Panc1 (cell line): ENCODE results near the gene BNIP3. TPM values are rescaled to one million over a fixed set of nuclear protein-coding genes. Genes with fewer than 3 reads are reported as not detected.

Source experiments
- ATAC-seq: fragments of 200-7000 bp; cut with Tn5 transposase; 2 replicates; pipeline ENCODE4 v1.9.1; 2020; ENCODE audit warnings: mild to moderate bottlenecking, moderate library complexity
- BruUV-seq: library from RNA; stranded (reverse); fragments of 400-500 nt; replicated peaks from 2 replicates; lab custom pipeline; 2021; lab: Mats Ljungman, UMichigan
- CTCF ChIA-PET: fragments of 300-600 bp; sonication (Branson Sonifier 250); formaldehyde crosslinking; loops from one replicate; lab custom pipeline; 2022; ENCODE audit warnings: antibody characterized with exemption; lab: Charles Lee
- POLR2A ChIA-PET: fragments of 300-600 bp; sonication (Branson Sonifier 250); formaldehyde crosslinking; loops from one replicate; lab custom pipeline; 2022; ENCODE audit warnings: antibody characterized with exemption; lab: Charles Lee
- DNase-seq: peaks from one replicate; pipeline ENCODE4 v3.0.0-alpha.2; 2010; ENCODE audit warnings: low read depth, low spot score
- H3K27ac ChIP-seq: 2 replicates; pipeline ENCODE4 v1.5.1; 2011; ENCODE audit warnings: mild to moderate bottlenecking, low read length, inconsistent platforms
- H3K27me3 ChIP-seq: fragments of 200-500 bp; sonication (Bioruptor generic); 2 replicates; pipeline ENCODE4 v1.6.0; 2014; ENCODE audit warnings: low read length, inconsistent platforms; ENCODE audit not compliant: control insufficient read depth, insufficient read depth
- H3K36me3 ChIP-seq: fragments of 200-500 bp; sonication (Bioruptor generic); 2 replicates; pipeline ENCODE4 v1.5.1; 2014; ENCODE audit warnings: inconsistent platforms, mild to moderate bottlenecking, low read length, moderate library complexity; ENCODE audit not compliant: control insufficient read depth, insufficient read depth
- H3K4me1 ChIP-seq: 2 replicates; pipeline ENCODE4 v1.5.1; 2011; ENCODE audit warnings: inconsistent platforms, mild to moderate bottlenecking, low read length, moderate library complexity; ENCODE audit not compliant: control insufficient read depth, insufficient read depth
- H3K4me3 ChIP-seq, 2 experiments: 2 replicates each; pipeline ENCODE4 v1.5.1; 2011 to 2012; ENCODE audit warnings: low read depth in 2 of 2, low read length in 2 of 2, mild to moderate bottlenecking in 2 of 2, inconsistent platforms in 1 of 2, moderate library complexity in 1 of 2
- H3K9me3 ChIP-seq: fragments of 200-500 bp; sonication (Bioruptor generic); 2 replicates; pipeline ENCODE4 v1.5.1; 2014; ENCODE audit warnings: low read depth, mild to moderate bottlenecking, inconsistent platforms, low read length, moderate library complexity; ENCODE audit not compliant: control insufficient read depth, insufficient read depth
- POLR2AphosphoS5 ChIP-seq: IDR thresholded peaks from 2 replicates; pipeline ENCODE4 v1.6.1; 2012; ENCODE audit warnings: mild to moderate bottlenecking, low read depth, low read length, moderate library complexity
- SIN3A ChIP-seq: IDR thresholded peaks from 2 replicates; pipeline ENCODE4 v1.6.1; 2012; ENCODE audit warnings: low read depth, mild to moderate bottlenecking, low read length, moderate library complexity, borderline replicate concordance; ENCODE audit not compliant: insufficient read depth
- TCF7L2 ChIP-seq: IDR thresholded peaks from 2 replicates; pipeline ENCODE4 v1.6.1; 2011; ENCODE audit warnings: mild to moderate bottlenecking, low read depth, low read length, inconsistent platforms
- in situ Hi-C: cut with HindIII; loops from 2 replicates; pipeline ENCODE4 v1.10.0; 2016; ENCODE audit warnings: low sequenced_read_pairs, low pct_unique_long_range_greater_than_20kb
- intact Hi-C: fragments of 100-400 bp; cut with micrococcal nuclease; formaldehyde crosslinking; loops from one replicate; pipeline ENCODE4 v1.10.0; 2022; ENCODE audit not compliant: unreplicated experiment
- total RNA-seq: library from RNA; stranded (reverse); gene quantifications from one replicate; pipeline ENCODE4 v1.2.1, GENCODE V29; 2021; ENCODE audit not compliant: unreplicated experiment
- TF ChIP-seq, protein P1 (sequence below), 2 experiments: IDR thresholded peaks; 2 replicates each; pipeline ENCODE4 v1.6.1; 2011 to 2012; ENCODE audit warnings: low read depth in 2 of 2, control low read depth in 1 of 2, low read length in 1 of 2, mild to moderate bottlenecking in 1 of 2, moderate library complexity in 1 of 2; ENCODE audit not compliant: insufficient read depth in 1 of 2
- TF ChIP-seq, protein P2 (sequence below): fragments of 450-650 bp; IDR thresholded peaks from 2 replicates; pipeline ENCODE4 v1.5.1; 2017; ENCODE audit warnings: mild to moderate bottlenecking

Gene BNIP3
- total RNA-seq, 1 experiment from 2014 or later, result 67.8 TPM

DNA sequence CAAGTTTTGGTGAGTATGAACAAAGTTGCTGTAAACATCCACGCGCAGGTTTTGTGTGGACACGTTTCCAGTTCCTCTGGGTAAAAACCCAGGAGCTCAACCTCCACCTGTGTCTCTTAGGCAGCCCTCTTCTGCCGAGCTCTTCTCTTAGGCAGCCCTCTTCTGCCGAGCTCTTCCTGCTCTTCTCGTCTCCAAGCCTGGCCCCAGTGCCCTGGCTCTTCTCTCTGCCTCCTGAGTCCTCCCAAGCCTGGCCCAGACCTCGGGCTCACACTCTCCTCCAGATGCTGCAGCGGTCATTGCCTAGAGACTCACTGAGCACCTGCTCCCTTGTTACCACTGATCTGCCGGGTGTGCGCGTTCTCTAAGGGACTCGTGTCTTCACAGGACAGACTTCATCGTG, 38.7 kb upstream of the BNIP3 start:
- TF ChIP-seq TCF7L2 (no peak), SIN3A (no peak), POLR2AphosphoS5 (no peak)
- TF ChIP-seq, protein P1, sequence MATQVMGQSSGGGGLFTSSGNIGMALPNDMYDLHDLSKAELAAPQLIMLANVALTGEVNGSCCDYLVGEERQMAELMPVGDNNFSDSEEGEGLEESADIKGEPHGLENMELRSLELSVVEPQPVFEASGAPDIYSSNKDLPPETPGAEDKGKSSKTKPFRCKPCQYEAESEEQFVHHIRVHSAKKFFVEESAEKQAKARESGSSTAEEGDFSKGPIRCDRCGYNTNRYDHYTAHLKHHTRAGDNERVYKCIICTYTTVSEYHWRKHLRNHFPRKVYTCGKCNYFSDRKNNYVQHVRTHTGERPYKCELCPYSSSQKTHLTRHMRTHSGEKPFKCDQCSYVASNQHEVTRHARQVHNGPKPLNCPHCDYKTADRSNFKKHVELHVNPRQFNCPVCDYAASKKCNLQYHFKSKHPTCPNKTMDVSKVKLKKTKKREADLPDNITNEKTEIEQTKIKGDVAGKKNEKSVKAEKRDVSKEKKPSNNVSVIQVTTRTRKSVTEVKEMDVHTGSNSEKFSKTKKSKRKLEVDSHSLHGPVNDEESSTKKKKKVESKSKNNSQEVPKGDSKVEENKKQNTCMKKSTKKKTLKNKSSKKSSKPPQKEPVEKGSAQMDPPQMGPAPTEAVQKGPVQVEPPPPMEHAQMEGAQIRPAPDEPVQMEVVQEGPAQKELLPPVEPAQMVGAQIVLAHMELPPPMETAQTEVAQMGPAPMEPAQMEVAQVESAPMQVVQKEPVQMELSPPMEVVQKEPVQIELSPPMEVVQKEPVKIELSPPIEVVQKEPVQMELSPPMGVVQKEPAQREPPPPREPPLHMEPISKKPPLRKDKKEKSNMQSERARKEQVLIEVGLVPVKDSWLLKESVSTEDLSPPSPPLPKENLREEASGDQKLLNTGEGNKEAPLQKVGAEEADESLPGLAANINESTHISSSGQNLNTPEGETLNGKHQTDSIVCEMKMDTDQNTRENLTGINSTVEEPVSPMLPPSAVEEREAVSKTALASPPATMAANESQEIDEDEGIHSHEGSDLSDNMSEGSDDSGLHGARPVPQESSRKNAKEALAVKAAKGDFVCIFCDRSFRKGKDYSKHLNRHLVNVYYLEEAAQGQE (IDR thresholded peaks at IDR 0.05; ENCODE audit: insufficient read depth in 1 of 2, low read depth in 2 of 2, low read length in 1 of 2), result no peak
- TF ChIP-seq, protein P2, sequence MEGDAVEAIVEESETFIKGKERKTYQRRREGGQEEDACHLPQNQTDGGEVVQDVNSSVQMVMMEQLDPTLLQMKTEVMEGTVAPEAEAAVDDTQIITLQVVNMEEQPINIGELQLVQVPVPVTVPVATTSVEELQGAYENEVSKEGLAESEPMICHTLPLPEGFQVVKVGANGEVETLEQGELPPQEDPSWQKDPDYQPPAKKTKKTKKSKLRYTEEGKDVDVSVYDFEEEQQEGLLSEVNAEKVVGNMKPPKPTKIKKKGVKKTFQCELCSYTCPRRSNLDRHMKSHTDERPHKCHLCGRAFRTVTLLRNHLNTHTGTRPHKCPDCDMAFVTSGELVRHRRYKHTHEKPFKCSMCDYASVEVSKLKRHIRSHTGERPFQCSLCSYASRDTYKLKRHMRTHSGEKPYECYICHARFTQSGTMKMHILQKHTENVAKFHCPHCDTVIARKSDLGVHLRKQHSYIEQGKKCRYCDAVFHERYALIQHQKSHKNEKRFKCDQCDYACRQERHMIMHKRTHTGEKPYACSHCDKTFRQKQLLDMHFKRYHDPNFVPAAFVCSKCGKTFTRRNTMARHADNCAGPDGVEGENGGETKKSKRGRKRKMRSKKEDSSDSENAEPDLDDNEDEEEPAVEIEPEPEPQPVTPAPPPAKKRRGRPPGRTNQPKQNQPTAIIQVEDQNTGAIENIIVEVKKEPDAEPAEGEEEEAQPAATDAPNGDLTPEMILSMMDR, result no peak
- ChIA-PET CTCF (no interaction called here), POLR2A (no interaction called here)
- Histone ChIP-seq H3K4me3 (no peak overlapping the region), H3K4me1 (peaks cover 7% of the 10 kb centered on the region; the same call in 1 of the 2 replicates), H3K27ac (no peak overlapping the region), H3K9me3 (no peaks in the 10 kb centered on the region), H3K27me3 (peaks cover 6% of the 10 kb centered on the region), H3K36me3 (no peaks in the 10 kb centered on the region)
- ATAC-seq (no peak), DNase-seq (no peak)
- no TSS peak for BruUV-seq
- in situ Hi-C loops, result no loop called here
- intact Hi-C loops, result no loop called here

DNA sequence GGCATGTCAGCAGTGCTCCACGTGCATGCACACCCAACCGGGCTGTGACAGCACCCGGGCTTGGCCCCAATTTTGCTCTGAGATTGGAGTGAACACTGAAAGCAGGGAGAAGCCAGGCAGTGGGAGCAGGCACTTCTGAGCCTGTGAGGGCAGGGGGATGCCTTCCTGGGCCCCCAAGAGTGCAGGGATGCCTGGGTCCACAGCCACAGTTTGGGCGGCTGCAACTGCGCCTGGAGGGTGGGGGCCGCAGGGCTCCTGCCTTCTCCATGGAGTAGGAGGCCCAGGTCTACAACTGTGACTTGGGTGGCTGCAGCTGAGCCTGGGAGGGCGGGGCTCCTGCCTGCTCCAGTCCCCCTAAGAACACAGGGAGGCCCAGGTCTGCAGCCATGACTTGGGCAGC, 37.6 kb upstream of the BNIP3 start:
- Histone ChIP-seq H3K9me3 (no peaks in the 10 kb centered on the region), H3K27me3 (peaks cover under 1% of the 10 kb centered on the region), H3K4me1 (peaks cover 7% of the 10 kb centered on the region; the same call in 1 of the 2 replicates), H3K36me3 (no peaks in the 10 kb centered on the region), H3K4me3 (no peak overlapping the region), H3K27ac (no peak overlapping the region)
- ChIA-PET CTCF (no interaction called here), POLR2A (no interaction called here)
- in situ Hi-C loops, result no loop called here
- no TSS peak for BruUV-seq
- intact Hi-C loops, result no loop called here
- no peak for DNase-seq
- ATAC-seq, result no peak
- TF ChIP-seq, protein P2, result no peak
- TF ChIP-seq, protein P1 (IDR thresholded peaks at IDR 0.05; ENCODE audit: insufficient read depth in 1 of 2, low read depth in 2 of 2, low read length in 1 of 2), result no peak
- TF ChIP-seq POLR2AphosphoS5, result no peak
- no peak for TF ChIP-seq SIN3A
- TF ChIP-seq TCF7L2, result no peak
